ENCODE measurements around the gene BTBD2. TPM values are rescaled to one million over a fixed set of nuclear protein-coding genes. Genes with fewer than 3 reads are reported as not detected.

BTBD2 gene
- total and polyA plus RNA-seq, 2 experiments from 2014 or later, result 126 to 155 TPM

DNA sequence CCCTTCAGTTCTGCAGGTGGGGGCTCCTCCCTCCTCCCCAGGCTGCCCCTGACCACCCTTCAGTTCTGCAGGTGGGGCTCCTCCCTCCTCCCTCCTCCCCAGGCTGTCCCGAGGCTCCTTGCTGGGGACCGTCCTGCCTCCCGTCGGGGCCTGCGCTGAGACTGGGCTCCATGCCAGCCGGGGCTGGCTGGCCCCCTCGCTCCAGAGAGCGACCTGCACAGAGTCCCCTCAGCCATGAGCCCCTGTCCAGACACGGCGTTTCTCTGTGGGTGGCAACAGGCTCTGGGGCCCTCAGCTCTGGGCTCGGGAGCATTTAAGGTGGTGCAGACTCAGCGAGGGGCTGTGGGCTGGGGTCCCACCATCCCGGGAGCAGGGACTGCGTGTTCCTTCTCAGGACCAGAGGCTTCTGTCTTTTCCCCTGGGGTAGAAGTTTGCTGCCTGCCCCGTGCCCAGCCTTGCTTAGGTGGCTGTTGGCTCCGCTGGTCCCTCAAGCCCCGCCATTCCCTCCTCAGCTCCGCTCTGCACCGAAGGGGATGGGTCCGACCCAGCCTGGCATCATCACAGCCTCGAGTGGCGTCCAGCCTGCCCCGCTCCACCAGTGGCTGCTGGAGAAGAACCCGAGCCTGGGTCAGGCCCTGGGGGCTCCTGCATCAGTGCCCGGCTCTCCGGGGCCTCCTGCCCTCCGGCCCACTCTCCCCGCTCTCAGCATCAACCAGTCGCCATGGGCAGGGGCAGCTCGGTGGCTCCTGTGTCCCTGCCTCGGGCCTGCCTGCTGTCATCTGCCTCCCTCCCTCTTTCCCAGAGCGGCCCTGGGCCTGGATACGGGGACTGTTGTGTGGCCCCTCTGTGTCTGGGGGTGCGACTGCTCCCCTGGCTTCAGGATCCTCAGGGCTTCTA lies 47.0 kb downstream of the BTBD2 start:
- Histone ChIP-seq H3K36me3 (no peaks in the 10 kb centered on the region), H3K27ac (no peak overlapping the region), H3K9me3 (ENCODE audit: low read depth) (no peaks in the 10 kb centered on the region), H3K4me3 (no peak overlapping the region), H3K27me3 (no peaks in the 10 kb centered on the region), H3K4me1 (ENCODE audit: low read depth) (no peaks in the 10 kb centered on the region)
- peak in 1 of 2 donors; percentile 11 for DNase-seq (ENCODE audit: low read depth in 1 of 2, low spot score in 1 of 2)
- TF ChIP-seq, protein P1, sequence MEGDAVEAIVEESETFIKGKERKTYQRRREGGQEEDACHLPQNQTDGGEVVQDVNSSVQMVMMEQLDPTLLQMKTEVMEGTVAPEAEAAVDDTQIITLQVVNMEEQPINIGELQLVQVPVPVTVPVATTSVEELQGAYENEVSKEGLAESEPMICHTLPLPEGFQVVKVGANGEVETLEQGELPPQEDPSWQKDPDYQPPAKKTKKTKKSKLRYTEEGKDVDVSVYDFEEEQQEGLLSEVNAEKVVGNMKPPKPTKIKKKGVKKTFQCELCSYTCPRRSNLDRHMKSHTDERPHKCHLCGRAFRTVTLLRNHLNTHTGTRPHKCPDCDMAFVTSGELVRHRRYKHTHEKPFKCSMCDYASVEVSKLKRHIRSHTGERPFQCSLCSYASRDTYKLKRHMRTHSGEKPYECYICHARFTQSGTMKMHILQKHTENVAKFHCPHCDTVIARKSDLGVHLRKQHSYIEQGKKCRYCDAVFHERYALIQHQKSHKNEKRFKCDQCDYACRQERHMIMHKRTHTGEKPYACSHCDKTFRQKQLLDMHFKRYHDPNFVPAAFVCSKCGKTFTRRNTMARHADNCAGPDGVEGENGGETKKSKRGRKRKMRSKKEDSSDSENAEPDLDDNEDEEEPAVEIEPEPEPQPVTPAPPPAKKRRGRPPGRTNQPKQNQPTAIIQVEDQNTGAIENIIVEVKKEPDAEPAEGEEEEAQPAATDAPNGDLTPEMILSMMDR (IDR thresholded peaks at IDR 0.05; ENCODE audit: low read depth, low read length), result no peak

DNA sequence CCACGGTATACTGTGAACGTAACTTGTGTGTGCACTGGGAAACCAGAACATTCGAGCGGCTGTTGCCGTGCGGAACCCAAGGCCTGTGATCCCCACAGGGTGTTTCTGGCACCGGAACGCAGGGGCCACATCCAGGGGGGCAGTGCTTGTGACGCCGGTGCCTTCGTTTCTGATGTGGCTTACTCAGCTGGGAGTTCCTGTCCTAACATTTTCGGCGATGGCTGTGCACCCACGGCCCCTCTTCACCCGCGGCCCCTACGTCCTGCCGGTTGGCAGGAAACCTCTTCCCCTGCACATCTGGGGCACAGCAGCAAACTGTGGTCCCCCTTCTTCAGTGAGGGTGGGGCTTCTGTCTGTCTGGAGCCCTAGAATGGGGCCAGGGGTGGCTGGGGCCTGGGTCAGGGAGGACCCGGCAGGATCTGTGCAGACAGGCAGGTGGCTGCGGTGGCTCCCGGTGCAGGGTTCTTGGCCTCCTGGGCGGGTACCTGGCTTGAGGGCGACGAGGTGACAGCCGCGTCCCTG lies 48.4 kb downstream of the BTBD2 start:
- Histone ChIP-seq H3K9me3 (ENCODE audit: low read depth) (no peaks in the 10 kb centered on the region), H3K36me3 (no peaks in the 10 kb centered on the region), H3K4me1 (ENCODE audit: low read depth) (no peaks in the 10 kb centered on the region), H3K4me3 (no peak overlapping the region), H3K27me3 (no peaks in the 10 kb centered on the region), H3K27ac (no peak overlapping the region)
- DNase-seq (ENCODE audit: low read depth in 1 of 2, low spot score in 1 of 2), result no peak
- TF ChIP-seq, protein P1 (IDR thresholded peaks at IDR 0.05; ENCODE audit: low read depth, low read length), result no peak

DNA sequence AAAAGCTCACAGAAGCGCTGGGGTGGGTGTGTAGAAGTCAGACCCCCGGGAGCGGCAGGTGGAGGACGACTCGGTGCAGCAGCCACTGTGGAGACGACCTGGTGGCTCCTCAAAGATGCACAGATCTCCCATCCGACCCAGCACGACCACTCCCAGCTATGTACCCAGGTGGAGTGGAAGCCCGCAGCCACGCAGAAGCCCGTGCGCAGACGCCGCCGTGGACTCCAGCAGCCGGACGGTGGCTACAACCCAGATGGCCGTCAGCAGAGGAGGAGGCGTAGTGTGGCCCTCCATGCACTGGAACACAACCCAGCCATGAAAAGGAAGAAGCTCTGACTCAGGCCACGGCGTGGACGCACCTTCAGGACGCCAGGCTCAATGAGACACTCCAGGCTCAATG lies 52.8 kb downstream of the BTBD2 start:
- Histone ChIP-seq H3K4me1 (ENCODE audit: low read depth) (no peaks in the 10 kb centered on the region), H3K9me3 (ENCODE audit: low read depth) (no peaks in the 10 kb centered on the region), H3K27ac (no peak overlapping the region), H3K36me3 (no peaks in the 10 kb centered on the region), H3K4me3 (no peak overlapping the region), H3K27me3 (no peaks in the 10 kb centered on the region)
- no peak for DNase-seq (ENCODE audit: low read depth in 1 of 2, low spot score in 1 of 2)
- TF ChIP-seq, protein P1 (IDR thresholded peaks at IDR 0.05; ENCODE audit: low read depth, low read length), result no peak

DNA sequence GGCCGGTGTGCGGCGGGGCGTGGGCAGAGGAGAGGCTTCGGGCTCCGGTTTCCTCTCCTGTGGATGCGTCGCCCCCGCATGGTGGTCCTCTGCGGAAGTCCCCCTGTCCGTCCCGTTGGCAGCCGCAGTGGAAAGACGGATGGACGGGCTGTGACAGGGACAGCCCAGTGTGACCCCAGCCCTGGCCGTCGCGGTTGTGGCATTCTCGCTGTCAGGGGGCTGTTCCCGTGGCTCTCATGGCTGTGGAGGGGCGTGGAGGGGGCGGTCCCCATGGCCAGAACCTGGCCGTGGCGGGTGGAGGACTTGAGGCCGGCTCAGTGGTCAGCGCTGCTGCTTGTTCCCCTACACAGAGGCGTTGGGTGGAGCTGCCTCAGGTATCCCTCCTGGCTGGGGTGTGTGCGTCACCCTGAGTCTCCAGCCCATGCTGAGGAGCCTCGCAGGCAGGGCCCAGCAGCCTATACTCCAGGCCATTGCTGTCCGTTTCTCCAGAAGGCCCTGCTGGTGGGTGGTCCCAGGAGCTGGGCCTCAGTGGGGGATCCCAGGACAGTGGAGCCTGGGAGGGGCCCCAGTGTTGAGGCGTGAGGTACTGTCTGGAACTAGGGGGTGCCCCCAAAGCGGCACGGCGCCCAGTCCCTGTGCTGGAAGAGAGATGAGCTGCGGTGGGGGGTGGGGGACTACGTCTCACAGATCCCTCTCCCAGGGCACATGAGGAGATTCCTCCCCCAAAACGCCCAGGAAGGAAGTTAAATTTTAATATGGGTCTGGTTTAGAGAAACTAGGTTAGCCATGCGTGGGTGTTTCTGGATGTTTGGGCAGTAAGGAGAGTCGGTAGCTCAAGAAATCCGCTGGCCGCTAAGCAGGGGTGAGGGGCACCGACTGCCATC lies 54.3 kb downstream of the BTBD2 start:
- DNase-seq (ENCODE audit: low read depth in 1 of 2, low spot score in 1 of 2), result no peak
- Histone ChIP-seq H3K9me3 (ENCODE audit: low read depth) (no peaks in the 10 kb centered on the region), H3K36me3 (no peaks in the 10 kb centered on the region), H3K4me3 (no peak overlapping the region), H3K27me3 (no peaks in the 10 kb centered on the region), H3K27ac (no peak overlapping the region), H3K4me1 (ENCODE audit: low read depth) (no peaks in the 10 kb centered on the region)
- TF ChIP-seq, protein P1 (IDR thresholded peaks at IDR 0.05; ENCODE audit: low read depth, low read length), result no peak

DNA sequence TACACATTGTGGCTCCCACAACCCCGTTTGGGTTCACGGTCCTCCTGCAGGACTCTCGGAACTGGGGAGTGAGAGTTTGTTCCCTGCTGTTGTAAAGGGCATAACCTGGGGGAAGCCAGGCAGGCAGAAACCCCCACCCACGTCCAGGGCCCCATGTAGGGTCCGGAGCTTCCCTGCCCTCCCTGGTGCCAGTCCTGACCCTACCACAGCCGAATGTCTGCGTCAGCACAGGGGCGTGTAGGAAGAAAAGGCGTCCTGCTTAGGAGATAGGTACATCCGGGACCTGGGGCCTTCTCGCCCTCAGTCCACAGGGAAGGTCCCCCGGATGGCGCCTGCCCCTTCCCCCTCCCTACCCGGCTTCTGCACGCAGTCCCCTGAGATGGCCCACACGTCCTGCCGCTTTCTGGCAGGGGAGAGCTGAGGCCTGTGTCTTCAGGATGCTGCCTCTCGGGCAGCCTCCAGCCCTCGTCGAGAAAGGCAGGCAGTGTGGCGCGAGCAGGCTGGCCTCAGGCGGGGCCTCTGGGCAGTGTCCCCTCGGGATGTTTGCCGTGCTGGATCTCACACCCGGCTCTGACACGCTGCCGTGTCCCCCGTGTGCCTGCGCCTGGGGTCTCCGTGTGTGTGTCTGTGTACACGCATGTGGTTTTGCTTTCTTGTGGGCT lies 55.5 kb downstream of the BTBD2 start:
- H3K36me3 ChIP-seq, result no peaks in the 10 kb centered on the region
- DNase-seq (ENCODE audit: low read depth in 1 of 2, low spot score in 1 of 2), result no peak
- H3K9me3 ChIP-seq (ENCODE audit: low read depth), result no peaks in the 10 kb centered on the region
- no peaks in the 10 kb centered on the region for H3K4me1 ChIP-seq (ENCODE audit: low read depth)
- no peak overlapping the region for H3K4me3 ChIP-seq
- no peaks in the 10 kb centered on the region for H3K27me3 ChIP-seq
- TF ChIP-seq, protein P1 (IDR thresholded peaks at IDR 0.05; ENCODE audit: low read depth, low read length), result no peak
- no peak overlapping the region for H3K27ac ChIP-seq
